Measurements from ENCODE around the gene CENPA. TPM values are rescaled to one million over a fixed set of nuclear protein-coding genes. Genes with fewer than 3 reads are reported as not detected.
"Not testable (repeated sequence)": the region's sequence is repeated elsewhere in the genome, so short reads cannot be mapped to it uniquely, and the experiment has no call there.

Gene CENPA
- total RNA-seq, 4 donors from 2014 or later = 0.22 TPM; not detected in 3

DNA sequence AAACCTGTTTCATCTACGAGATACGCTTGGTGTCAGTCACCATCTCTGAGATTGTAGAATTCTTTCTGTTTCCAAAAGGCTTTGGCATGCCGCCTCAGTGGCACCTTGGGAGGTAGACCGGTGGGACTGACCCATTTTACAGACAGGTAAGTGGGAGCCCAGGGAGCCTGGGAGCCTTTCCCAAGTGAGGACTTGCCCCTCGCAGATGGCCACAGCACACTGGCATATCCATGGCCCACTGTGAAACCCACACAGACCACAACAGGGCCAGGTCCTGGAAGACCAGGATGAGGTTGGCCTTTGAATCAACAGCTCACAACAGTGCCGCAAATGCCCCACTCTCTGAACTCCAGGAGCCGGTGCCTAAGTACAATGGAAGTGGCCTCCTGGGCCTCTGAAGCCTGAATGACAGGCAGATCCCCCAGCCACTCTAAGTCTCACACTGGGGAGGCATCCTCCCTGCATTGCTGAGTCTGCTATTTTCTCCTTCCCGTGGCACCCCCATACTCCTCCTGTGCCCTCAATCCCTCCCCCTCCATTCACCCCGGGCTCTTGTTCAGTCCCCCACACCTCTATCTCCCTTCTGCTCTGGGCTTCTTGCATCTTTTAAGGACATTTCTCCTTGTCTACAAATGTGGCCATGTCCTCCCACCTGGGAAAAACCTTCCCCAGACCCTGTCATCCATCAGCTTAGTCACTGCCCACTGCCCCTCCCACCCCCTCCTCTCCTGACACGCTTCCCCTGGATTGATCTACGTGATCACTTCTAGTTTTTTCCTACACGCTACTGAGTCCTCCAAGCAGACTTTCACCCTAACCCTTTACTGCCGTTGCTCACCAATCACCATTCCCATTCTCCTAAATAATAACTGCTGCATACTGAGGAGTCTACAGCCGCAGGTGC lies 26.2 kb downstream of the CENPA start:
- in situ Hi-C loops (cut with MboI; ENCODE audit: low sequenced_read_pairs in 4 of 4) = no loop called here
- DNase-seq = no peak
- TF ChIP-seq POLR2A (IDR thresholded peaks at IDR 0.05) = no peak
- TF ChIP-seq, protein P1, sequence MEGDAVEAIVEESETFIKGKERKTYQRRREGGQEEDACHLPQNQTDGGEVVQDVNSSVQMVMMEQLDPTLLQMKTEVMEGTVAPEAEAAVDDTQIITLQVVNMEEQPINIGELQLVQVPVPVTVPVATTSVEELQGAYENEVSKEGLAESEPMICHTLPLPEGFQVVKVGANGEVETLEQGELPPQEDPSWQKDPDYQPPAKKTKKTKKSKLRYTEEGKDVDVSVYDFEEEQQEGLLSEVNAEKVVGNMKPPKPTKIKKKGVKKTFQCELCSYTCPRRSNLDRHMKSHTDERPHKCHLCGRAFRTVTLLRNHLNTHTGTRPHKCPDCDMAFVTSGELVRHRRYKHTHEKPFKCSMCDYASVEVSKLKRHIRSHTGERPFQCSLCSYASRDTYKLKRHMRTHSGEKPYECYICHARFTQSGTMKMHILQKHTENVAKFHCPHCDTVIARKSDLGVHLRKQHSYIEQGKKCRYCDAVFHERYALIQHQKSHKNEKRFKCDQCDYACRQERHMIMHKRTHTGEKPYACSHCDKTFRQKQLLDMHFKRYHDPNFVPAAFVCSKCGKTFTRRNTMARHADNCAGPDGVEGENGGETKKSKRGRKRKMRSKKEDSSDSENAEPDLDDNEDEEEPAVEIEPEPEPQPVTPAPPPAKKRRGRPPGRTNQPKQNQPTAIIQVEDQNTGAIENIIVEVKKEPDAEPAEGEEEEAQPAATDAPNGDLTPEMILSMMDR (IDR thresholded peaks at IDR 0.05 in 4 of 5, conservative IDR thresholded peaks at IDR 0.05 in 1 of 5) = no peak

DNA sequence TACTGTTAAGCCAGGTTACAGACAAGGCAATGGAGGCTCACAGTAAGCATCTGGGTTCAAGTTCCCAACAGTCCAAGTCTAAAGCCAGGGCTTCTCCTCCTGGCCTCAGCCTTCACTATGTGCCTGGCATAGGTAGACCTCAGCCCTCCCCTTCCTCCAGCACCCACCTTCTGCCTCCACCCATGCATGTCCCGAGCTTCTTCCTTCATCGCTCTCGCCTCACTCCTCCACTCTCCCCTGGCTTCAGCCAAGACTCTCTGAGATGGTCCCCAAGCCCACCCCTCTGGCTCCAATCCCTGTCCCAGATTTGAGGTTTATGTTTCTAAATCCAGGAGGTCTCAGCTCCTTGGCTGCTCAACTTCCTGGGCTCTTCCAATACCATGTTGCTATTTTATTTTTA lies 26.9 kb downstream of the CENPA start:
- ATAC-seq (no peak), DNase-seq (no peak)
- H3K9me3 ChIP-seq = no peaks in the 10 kb centered on the region
- peaks cover 0 to 6% (median 0%) of the 10 kb centered on the region in 3 donors for H3K27me3 ChIP-seq
- intact Hi-C loops (cut with DNase I; ENCODE audit: low total_unique reads) = no loop called here
- TF ChIP-seq POLR2A (IDR thresholded peaks at IDR 0.05) = no peak
- TF ChIP-seq, protein P1 (IDR thresholded peaks at IDR 0.05 in 4 of 5, conservative IDR thresholded peaks at IDR 0.05 in 1 of 5) = no peak
- H3K4me3 ChIP-seq = no peak overlapping the region
- in situ Hi-C loops (cut with MboI; ENCODE audit: low sequenced_read_pairs in 4 of 4) = no loop called here
- H3K4me1 ChIP-seq = no peaks in the 10 kb centered on the region
- H3K27ac ChIP-seq = no peak overlapping the region
- H3K36me3 ChIP-seq = no peaks in the 10 kb centered on the region

More for the DNA sequence above, 26.2 kb downstream of the CENPA start:
- Histone ChIP-seq H3K4me3 (no peak overlapping the region), H3K9me3 (no peaks in the 10 kb centered on the region), H3K4me1 (no peaks in the 10 kb centered on the region), H3K27ac (no peak overlapping the region), H3K27me3 (peaks cover 0 to 6% (median 0%) of the 10 kb centered on the region in 3 donors), H3K36me3 (no peaks in the 10 kb centered on the region)
- intact Hi-C loops (cut with DNase I; ENCODE audit: low total_unique reads) = no loop called here
- no peak for ATAC-seq

DNA sequence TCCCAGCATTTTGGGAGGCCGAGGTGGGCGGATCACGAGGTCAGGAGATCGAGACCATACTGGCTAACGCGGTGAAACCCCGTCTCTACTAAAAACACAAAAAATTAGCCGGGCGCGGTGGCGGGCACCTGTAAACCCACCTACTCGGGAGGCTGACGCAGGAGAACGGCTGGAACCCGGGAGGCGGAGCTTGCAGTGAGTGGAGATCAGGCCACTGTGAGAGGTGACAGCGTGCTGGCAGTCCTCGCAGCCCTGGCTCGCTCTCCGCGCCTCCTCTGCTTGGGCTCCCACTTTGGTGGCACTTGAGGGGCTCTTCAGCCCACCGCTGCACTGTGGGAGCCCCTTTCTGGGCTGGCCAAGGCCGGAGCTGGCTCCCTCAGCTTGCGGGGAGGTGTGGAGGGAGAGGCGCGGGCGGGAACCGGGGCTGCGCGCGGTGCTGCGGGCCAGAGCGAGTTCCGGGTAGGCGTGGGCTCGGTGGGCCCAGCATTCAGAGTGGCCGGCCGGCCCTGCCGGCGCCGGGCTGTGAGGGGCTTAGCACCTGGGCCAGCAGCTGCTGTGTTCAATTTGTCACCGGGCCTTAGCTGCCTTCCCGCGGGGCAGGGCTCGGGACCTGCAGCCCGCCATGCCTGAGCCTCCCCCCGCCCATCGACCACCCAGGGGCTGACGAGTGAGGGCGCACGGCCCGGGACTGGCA lies 28.4 kb downstream of the CENPA start:
- H3K27me3 ChIP-seq; ATAC-seq; H3K9me3 ChIP-seq; DNase-seq; H3K4me1 ChIP-seq; H3K36me3 ChIP-seq; H3K27ac ChIP-seq; in situ Hi-C loops (cut with MboI; ENCODE audit: low sequenced_read_pairs in 4 of 4); H3K4me3 ChIP-seq; intact Hi-C loops (cut with DNase I; ENCODE audit: low total_unique reads): not testable (repeated sequence)

DNA sequence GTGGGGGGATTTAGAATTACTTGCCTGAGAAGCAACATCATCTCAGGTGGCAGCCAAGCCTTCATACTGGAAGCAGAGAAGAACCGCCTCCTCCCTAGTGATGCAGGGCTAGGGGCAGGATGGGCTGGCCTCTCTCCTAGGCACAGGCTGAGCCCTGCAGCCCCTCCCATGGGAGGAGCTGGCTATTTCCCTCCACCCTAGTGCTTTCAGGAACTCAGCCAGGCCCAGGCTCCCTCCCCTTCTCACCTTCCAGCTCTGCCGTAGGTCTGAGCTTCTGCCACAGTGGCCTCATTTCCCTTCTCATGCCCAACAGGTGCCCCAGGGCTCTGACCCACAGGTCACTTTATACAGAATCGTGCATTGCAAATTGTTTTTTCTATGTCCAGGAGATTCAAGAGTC lies 31.0 kb downstream of the CENPA start:
- no peaks in the 10 kb centered on the region for H3K36me3 ChIP-seq
- TF ChIP-seq, protein P1 (IDR thresholded peaks at IDR 0.05 in 4 of 5, conservative IDR thresholded peaks at IDR 0.05 in 1 of 5) = no peak
- TF ChIP-seq POLR2A (IDR thresholded peaks at IDR 0.05) = no peak
- ATAC-seq (no peak), DNase-seq (no peak)
- intact Hi-C loops (cut with DNase I; ENCODE audit: low total_unique reads) (no loop called here), in situ Hi-C loops (cut with MboI; ENCODE audit: low sequenced_read_pairs in 4 of 4) (no loop called here)
- no peaks in the 10 kb centered on the region for H3K9me3 ChIP-seq
- no peak overlapping the region for H3K27ac ChIP-seq
- H3K4me1 ChIP-seq = no peaks in the 10 kb centered on the region
- H3K27me3 ChIP-seq = peaks cover 0 to 6% (median 0%) of the 10 kb centered on the region in 3 donors
- H3K4me3 ChIP-seq = no peak overlapping the region

DNA sequence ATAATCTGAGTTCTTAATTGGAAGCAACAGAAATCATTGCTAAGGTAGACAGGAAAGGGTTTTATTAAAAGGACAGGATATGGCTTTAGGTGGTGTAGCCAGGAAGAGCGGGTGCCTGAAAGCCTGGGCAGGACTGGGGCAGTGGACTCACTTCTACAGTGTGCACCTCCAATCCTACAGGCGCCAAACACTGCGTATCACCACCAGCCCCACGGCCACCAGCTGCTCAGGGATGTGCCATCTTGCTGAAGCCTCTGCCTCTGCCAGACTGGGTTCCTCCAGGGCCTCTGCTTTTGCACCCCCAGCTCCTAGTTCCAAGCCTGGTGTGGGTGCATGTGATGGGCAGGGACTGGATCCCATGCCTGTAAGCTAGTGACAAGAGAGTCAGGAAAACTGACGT lies 32.4 kb downstream of the CENPA start:
- H3K27me3 ChIP-seq = peaks cover 0 to 6% (median 0%) of the 10 kb centered on the region in 3 donors
- TF ChIP-seq, protein P1 (IDR thresholded peaks at IDR 0.05 in 4 of 5, conservative IDR thresholded peaks at IDR 0.05 in 1 of 5) = no peak
- no peak for TF ChIP-seq POLR2A (IDR thresholded peaks at IDR 0.05)
- no peaks in the 10 kb centered on the region for H3K4me1 ChIP-seq

More for the DNA sequence above, 32.4 kb downstream of the CENPA start:
- H3K27ac ChIP-seq = no peak overlapping the region
- in situ Hi-C loops (cut with MboI; ENCODE audit: low sequenced_read_pairs in 4 of 4) = no loop called here
- DNase-seq = no peak
- H3K36me3 ChIP-seq = no peaks in the 10 kb centered on the region
- intact Hi-C loops (cut with DNase I; ENCODE audit: low total_unique reads) = no loop called here
- H3K9me3 ChIP-seq = no peaks in the 10 kb centered on the region
- H3K4me3 ChIP-seq = no peak overlapping the region
- no peak for ATAC-seq
